BE2C (cell line): Measurements from ENCODE around the gene CHD6.

Source experiments
- DNase-seq: peaks from one replicate; pipeline ENCODE4 v3.0.0-alpha.2; 2020
- H3K27me3 ChIP-seq: fragments of 250-450 bp; sonication (Bioruptor Pico); 2 replicates; pipeline ENCODE4 v1.5.1; 2020; ENCODE audit warnings: mild to moderate bottlenecking
- H3K36me3 ChIP-seq: fragments of 250-450 bp; sonication (Bioruptor Pico); 2 replicates; pipeline ENCODE4 v1.5.1; 2020; ENCODE audit warnings: mild to moderate bottlenecking
- H3K4me1 ChIP-seq: fragments of 250-450 bp; sonication (Bioruptor Pico); 2 replicates; pipeline ENCODE4 v1.5.1; 2020
- H3K4me3 ChIP-seq: 2 replicates; pipeline ENCODE4 v1.5.1; 2011; ENCODE audit warnings: low read depth, low read length
- H3K9me3 ChIP-seq: fragments of 250-450 bp; sonication (Bioruptor Pico); 2 replicates; pipeline ENCODE4 v1.5.1; 2020
- CTCF ChIP-seq: IDR thresholded peaks from 2 replicates; pipeline ENCODE4 v1.5.1; 2012; ENCODE audit warnings: mild to moderate bottlenecking, low read depth, low read length

CHD6 gene

GRCh38 chr20:41566896-41567527, 51.2 kb downstream of the CHD6 start:
- no peaks in the 10 kb centered on the region for H3K36me3 ChIP-seq
- H3K9me3 ChIP-seq: no peaks in the 10 kb centered on the region
- no peaks in the 10 kb centered on the region; the same call in 1 of the 2 replicates for H3K4me1 ChIP-seq
- H3K27me3 ChIP-seq: no peaks in the 10 kb centered on the region
- TF ChIP-seq CTCF: no peak
- DNase-seq: no peak
- H3K4me3 ChIP-seq: no peak overlapping the region

DNA sequence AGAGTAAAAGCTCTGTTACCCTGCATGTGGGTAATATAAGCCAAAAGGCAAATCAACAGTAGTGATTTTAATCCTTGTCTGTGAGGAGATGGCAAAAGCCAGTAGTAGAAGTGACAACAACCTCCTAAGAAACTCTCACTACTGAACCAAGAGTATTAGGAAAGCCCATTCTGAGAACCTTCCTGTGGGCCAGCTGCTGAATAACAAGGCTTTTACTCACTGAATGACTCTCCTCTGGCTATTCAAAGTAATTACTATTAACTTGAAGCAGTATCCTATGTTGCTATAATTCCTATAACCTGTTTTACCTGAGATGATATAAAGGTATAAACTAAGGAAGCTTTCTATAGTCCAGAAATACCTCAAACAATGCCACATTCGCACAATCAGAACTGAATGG, 55.1 kb downstream of the CHD6 start:
- no peaks in the 10 kb centered on the region for H3K36me3 ChIP-seq
- H3K4me3 ChIP-seq: no peak overlapping the region
- no peaks in the 10 kb centered on the region for H3K27me3 ChIP-seq
- peaks cover 6% of the 10 kb centered on the region; the same call in 1 of the 2 replicates for H3K4me1 ChIP-seq
- no peak for TF ChIP-seq CTCF
- H3K9me3 ChIP-seq: no peaks in the 10 kb centered on the region
- DNase-seq: no peak

- Histone ChIP-seq H3K4me3 (no peak overlapping the region), H3K9me3 (no peaks in the 10 kb centered on the region), H3K36me3 (no peaks in the 10 kb centered on the region), H3K27me3 (no peaks in the 10 kb centered on the region), H3K4me1 (peaks cover 9% of the 10 kb centered on the region; the same call in 1 of the 2 replicates)
- no peak for TF ChIP-seq CTCF
- DNase-seq: no peak
These were observed 57.2 kb downstream of the CHD6 start for GRCh38 chr20:41560970-41561369.

DNA sequence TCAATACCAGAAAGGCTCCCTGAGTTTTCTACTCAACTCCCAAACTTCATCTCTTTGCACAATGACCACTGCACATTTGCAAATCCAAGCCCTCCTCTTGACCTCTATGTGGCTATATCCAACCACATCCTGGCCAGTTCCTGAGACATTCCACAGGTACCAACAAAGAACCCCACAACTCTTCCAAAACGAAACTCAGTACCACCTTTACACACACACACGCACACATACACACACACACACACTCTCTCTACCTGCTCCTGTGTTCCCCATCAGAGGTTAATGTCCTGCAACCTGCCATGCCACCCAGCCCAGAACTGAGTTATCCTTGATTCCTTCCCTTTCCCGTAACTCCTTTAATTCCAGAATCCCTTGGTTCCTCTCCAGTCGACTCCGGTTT, 58.5 kb downstream of the CHD6 start:
- DNase-seq: no peak
- Histone ChIP-seq H3K4me3 (no peak overlapping the region), H3K4me1 (peaks cover 9% of the 10 kb centered on the region; the same call in 1 of the 2 replicates), H3K27me3 (no peaks in the 10 kb centered on the region), H3K36me3 (no peaks in the 10 kb centered on the region), H3K9me3 (no peaks in the 10 kb centered on the region)
- TF ChIP-seq CTCF: no peak

GRCh38 chr20:41553142-41553879, 64.9 kb downstream of the CHD6 start:
- DNase-seq: no peak
- 0 out of 2 replicates have a peak, but pooled peaks cover 3% of the 10 kb centered on the region for H3K9me3 ChIP-seq
- peaks cover 6% of the 10 kb centered on the region for H3K36me3 ChIP-seq
- H3K4me3 ChIP-seq: no peak overlapping the region
- H3K27me3 ChIP-seq: no peaks in the 10 kb centered on the region
- H3K4me1 ChIP-seq: peaks cover 3% of the 10 kb centered on the region; the same call in 1 of the 2 replicates
- TF ChIP-seq CTCF: no peak
